WI38 (cell line): ENCODE data around the gene AGBL4.

Experiments
- H3K4me3 ChIP-seq: 2 replicates; pipeline ENCODE4 v1.5.1; 2011; ENCODE audit warnings: low read depth, mild to moderate bottlenecking, control low read depth, low read length
- CTCF ChIP-seq: IDR thresholded peaks from 2 replicates; pipeline ENCODE4 v1.5.1; 2012; ENCODE audit warnings: low read depth, mild to moderate bottlenecking, control low read depth, low read length

AGBL4 gene

GRCh38 chr1:49166031-49166430, 857.7 kb downstream of the AGBL4 start:
- TF ChIP-seq CTCF = no peak
- H3K4me3 ChIP-seq = no peak overlapping the region

DNA sequence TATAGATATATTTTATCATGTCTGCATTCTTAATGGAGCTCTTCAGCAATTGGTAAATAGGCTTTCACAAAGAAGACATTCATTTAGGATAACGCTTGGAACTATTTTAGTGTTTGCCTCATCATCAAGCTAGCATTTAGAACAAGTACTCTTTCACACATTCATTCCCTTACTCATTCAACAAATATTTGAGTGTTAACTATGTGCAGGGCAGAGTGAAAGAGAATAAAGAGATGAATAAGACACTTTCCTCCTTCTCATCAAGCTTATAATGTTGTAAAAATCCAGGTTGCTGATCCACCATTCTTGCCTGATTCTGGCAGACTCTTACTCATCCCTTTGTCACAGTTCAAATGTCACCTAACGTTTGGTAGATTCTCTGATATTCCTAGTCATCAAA, 860.7 kb downstream of the AGBL4 start:
- H3K4me3 ChIP-seq = no peak overlapping the region
- TF ChIP-seq CTCF = no peak

- TF ChIP-seq CTCF = no peak
- H3K4me3 ChIP-seq = no peak overlapping the region
These were observed 863.1 kb downstream of the AGBL4 start for GRCh38 chr1:49160677-49161076.

GRCh38 chr1:49136738-49137251, 887.0 kb downstream of the AGBL4 start:
- TF ChIP-seq CTCF = no peak
- H3K4me3 ChIP-seq = no peak overlapping the region

GRCh38 chr1:49125746-49126145, 898.0 kb downstream of the AGBL4 start:
- no peak overlapping the region for H3K4me3 ChIP-seq
- TF ChIP-seq CTCF = no peak

DNA sequence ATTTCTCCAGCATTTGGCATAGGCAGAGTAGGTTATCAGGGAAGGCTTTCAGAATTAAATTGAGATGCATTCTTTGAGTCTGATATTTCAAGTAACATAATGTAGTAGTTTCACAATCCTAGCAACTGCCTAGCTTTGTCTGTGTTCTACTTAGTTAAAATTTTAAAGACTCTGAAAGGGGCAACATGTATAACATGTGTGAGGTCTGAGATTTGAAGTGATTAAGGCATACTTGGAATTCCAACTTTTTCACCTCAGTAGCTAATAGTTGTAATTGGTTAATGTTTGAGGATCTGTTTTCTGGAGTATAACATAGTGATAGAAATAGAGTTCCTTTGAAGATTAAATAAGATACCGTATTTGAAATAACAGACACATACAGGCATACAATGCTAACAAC, 911.8 kb downstream of the AGBL4 start:
- TF ChIP-seq CTCF = no peak
- no peak overlapping the region for H3K4me3 ChIP-seq

GRCh38 chr1:49106445-49106844, 917.3 kb downstream of the AGBL4 start:
- TF ChIP-seq CTCF = no peak

More at GRCh38 chr1:49106445-49106844, 917.3 kb downstream of the AGBL4 start:
- no peak overlapping the region for H3K4me3 ChIP-seq
